K562 (cell line): ENCODE measurements around the gene IRF2BP2. TPM values are rescaled to one million over a fixed set of nuclear protein-coding genes. Genes with fewer than 3 reads are reported as not detected.

Experiments
- ATF4 ChIP-seq: fragments of 450-650 bp; formaldehyde crosslinking; IDR thresholded peaks from 2 replicates; pipeline ENCODE4 v1.4.0; 2022; ENCODE audit warnings: mild to moderate bottlenecking, moderate library complexity
- MLLT1 ChIP-seq, 2 experiments: fragments of 450-650 bp; IDR thresholded peaks; 2 replicates each; pipeline ENCODE4 v1.6.1; 2016
- MTF1 ChIP-seq: fragments of 250-450 bp; sonication (Bioruptor Pico); IDR thresholded peaks from 2 replicates; pipeline ENCODE4 v1.9.0; 2021; ENCODE audit warnings: moderate library complexity, mild to moderate bottlenecking, inconsistent platforms, borderline replicate concordance
- TSC22D4 ChIP-seq: fragments of 450-650 bp; IDR thresholded peaks from 2 replicates; pipeline ENCODE4 v1.6.1; 2016; ENCODE audit warnings: missing genetic modification characterization, missing biosample characterization, control low read depth
- U2AF1 ChIP-seq: fragments of 200-400 bp; formaldehyde crosslinking; optimal IDR thresholded peaks from 2 replicates; pipeline ENCODE3; 2017; ENCODE audit warnings: mild to moderate bottlenecking, low read depth, low read length, moderate library complexity
- ZBTB40 ChIP-seq, 2 experiments: fragments of 450-650 bp in 1 of 2; sonication (generic) in 1 of 2; formaldehyde crosslinking in 1 of 2; IDR thresholded peaks; 2 replicates each; pipeline versions ENCODE4 v1.7.1 to v1.9.0; 2016 to 2022; ENCODE audit warnings: inconsistent platforms in 1 of 2, mild to moderate bottlenecking in 1 of 2, missing genetic modification reagents in 1 of 2
- polyA plus RNA-seq, 8 experiments: library from polyadenylated mRNA; depleted of rRNA in 4 of 8; stranded (reverse) in 5 of 8; unstranded in 3 of 8; fragments of >200 nt; fragmentation: Nextera tagmentation in 2 of 8; fragmentation: Illumina TruSeq in 1 of 8; extraction: Ambion mirVana in 2 of 8; extraction: Trizol in 1 of 8; gene quantifications; 2 replicates each; pipeline versions ENCODE4 v1.2.1 to v1.2.3, GENCODE V29; 2011 to 2014; ENCODE audit warnings: inconsistent platforms in 1 of 8, missing spikeins in 1 of 8
- total RNA-seq, 7 experiments: library from RNA; depleted of rRNA in 6 of 7; stranded (reverse); fragments of >200 nt in 6 of 7; fragmentation: Illumina TruSeq in 2 of 7; extraction: Trizol in 2 of 7; gene quantifications; 2 replicates each; pipeline versions ENCODE4 v1.2.1 to v1.2.3, GENCODE V29; 2011 to 2021; ENCODE audit warnings: low replicate concordance in 1 of 7
- TF ChIP-seq, protein P1 (sequence below): fragments of 250-450 bp; sonication (Bioruptor Pico); IDR thresholded peaks from 2 replicates; pipeline ENCODE4 v1.4.0; 2020

The IRF2BP2 gene
- total and polyA plus RNA-seq, 9 of the 15 experiments (the other 6 are each of a cell fraction or from before 2014, with no cell fraction given), result 7.7 to 68.6 (median 22.1) TPM

DNA sequence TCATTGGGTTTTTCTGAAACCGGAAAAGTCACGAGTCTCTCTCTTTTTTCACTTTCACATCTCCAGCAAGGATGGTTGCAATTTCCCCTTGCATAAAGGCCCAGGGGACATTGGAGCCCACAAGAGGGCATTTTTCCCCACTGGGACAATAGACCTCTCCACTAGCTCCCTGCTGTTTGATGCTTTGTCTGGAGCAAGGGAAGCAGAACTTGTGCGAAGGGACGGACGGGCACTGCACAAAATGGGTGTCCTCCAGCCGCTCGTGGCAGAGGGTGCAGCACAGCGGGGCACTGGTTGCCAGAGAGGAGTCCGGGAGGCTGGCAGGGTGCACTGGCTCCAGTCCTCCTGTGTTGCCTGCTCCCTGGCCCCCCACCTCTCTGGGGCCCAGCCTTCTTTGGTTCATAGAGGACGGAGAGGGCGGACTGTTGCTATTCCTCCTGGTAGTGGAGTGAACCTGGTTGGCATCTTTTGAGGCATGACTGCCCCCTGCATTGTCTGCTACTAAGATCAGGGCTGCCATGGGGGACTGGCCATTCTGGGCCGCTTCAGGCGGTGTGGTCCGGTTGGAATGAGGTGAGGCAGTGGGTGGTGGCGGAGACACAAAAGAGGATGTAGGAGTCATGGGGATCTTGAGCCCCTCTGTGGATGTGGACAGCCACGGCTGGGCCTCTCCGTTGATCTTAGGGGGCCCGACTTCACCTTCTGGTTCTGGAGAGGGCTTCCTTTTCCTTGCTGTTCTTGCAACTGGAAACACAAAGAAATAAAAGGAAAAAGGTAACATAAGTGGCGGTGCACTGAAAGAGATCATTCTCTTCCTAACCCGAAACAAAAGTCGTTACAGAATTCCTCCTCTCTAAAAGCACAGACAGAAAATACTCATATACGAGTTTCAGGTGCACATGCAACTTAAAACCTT lies 2.6 kb downstream of the IRF2BP2 start (continued):
- TF ChIP-seq, protein P1, sequence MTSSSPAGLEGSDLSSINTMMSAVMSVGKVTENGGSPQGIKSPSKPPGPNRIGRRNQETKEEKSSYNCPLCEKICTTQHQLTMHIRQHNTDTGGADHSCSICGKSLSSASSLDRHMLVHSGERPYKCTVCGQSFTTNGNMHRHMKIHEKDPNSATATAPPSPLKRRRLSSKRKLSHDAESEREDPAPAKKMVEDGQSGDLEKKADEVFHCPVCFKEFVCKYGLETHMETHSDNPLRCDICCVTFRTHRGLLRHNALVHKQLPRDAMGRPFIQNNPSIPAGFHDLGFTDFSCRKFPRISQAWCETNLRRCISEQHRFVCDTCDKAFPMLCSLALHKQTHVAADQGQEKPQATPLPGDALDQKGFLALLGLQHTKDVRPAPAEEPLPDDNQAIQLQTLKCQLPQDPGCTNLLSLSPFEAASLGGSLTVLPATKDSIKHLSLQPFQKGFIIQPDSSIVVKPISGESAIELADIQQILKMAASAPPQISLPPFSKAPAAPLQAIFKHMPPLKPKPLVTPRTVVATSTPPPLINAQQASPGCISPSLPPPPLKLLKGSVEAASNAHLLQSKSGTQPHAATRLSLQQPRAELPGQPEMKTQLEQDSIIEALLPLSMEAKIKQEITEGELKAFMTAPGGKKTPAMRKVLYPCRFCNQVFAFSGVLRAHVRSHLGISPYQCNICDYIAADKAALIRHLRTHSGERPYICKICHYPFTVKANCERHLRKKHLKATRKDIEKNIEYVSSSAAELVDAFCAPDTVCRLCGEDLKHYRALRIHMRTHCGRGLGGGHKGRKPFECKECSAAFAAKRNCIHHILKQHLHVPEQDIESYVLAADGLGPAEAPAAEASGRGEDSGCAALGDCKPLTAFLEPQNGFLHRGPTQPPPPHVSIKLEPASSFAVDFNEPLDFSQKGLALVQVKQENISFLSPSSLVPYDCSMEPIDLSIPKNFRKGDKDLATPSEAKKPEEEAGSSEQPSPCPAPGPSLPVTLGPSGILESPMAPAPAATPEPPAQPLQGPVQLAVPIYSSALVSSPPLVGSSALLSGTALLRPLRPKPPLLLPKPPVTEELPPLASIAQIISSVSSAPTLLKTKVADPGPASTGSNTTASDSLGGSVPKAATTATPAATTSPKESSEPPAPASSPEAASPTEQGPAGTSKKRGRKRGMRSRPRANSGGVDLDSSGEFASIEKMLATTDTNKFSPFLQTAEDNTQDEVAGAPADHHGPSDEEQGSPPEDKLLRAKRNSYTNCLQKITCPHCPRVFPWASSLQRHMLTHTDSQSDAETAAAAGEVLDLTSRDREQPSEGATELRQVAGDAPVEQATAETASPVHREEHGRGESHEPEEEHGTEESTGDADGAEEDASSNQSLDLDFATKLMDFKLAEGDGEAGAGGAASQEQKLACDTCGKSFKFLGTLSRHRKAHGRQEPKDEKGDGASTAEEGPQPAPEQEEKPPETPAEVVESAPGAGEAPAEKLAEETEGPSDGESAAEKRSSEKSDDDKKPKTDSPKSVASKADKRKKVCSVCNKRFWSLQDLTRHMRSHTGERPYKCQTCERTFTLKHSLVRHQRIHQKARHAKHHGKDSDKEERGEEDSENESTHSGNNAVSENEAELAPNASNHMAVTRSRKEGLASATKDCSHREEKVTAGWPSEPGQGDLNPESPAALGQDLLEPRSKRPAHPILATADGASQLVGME (CRISPR knock-in tag), result peak; percentile 85; the same call in 1 of the 2 replicates
- TF ChIP-seq ZBTB40 (IDR thresholded peaks at IDR 0.05), result no peak
- peak; percentile 44; the same call in 1 of the 2 replicates for TF ChIP-seq ZBTB40 (CRISPR knock-in tag; IDR thresholded peaks at IDR 0.05)
- no peak for TF ChIP-seq U2AF1
- peak; percentile 59; the same call in 1 of the 2 replicates for TF ChIP-seq ATF4 (CRISPR knock-in tag)
- TF ChIP-seq MLLT1 (IDR thresholded peaks at IDR 0.05), result peak; percentile 90 to 91; a peak in 3 of 4 replicates
- TF ChIP-seq TSC22D4 (tag), result no peak
- TF ChIP-seq MTF1 (CRISPR knock-in tag), result no peak
